ENCODE data around the gene NMNAT1.
"Not testable (repeated sequence)": the region's sequence is repeated elsewhere in the genome, so short reads cannot be mapped to it uniquely, and the experiment has no call there.

NMNAT1 gene

GRCh38 chr1:9984253-9984652 is 41.0 kb downstream of the NMNAT1 start:
- no peaks in the 10 kb centered on the region for H3K4me1 ChIP-seq (ENCODE audit: control insufficient read depth, insufficient read depth, low read length, poor library complexity, severe bottlenecking)
- no peak for DNase-seq

GRCh38 chr1:9985001-9985400 is 41.7 kb downstream of the NMNAT1 start:
- Histone ChIP-seq H3K27me3 (replicated peaks; ENCODE audit: control insufficient read depth, insufficient read depth, low read length, poor library complexity, severe bottlenecking) (no peaks in the 10 kb centered on the region), H3K9me3 (ENCODE audit: control insufficient read depth, low read length) (no peaks in the 10 kb centered on the region), H3K36me3 (ENCODE audit: control insufficient read depth, insufficient read depth, low read length) (peaks cover 8% of the 10 kb centered on the region), H3K4me3 (ENCODE audit: insufficient read depth, low read depth, low read length, poor library complexity, severe bottlenecking) (no peak overlapping the region), H3K4me1 (ENCODE audit: control insufficient read depth, insufficient read depth, low read length, poor library complexity, severe bottlenecking) (no peaks in the 10 kb centered on the region), H3K27ac (ENCODE audit: insufficient read depth, low read length, poor library complexity, severe bottlenecking) (no peak overlapping the region)
- no peak for DNase-seq

More at GRCh38 chr1:9984253-9984652, 41.0 kb downstream of the NMNAT1 start:
- no peaks in the 10 kb centered on the region for H3K27me3 ChIP-seq (replicated peaks; ENCODE audit: control insufficient read depth, insufficient read depth, low read length, poor library complexity, severe bottlenecking)
- H3K27ac ChIP-seq (ENCODE audit: insufficient read depth, low read length, poor library complexity, severe bottlenecking) = no peak overlapping the region
- H3K4me3 ChIP-seq (ENCODE audit: insufficient read depth, low read depth, low read length, poor library complexity, severe bottlenecking) = no peak overlapping the region
- H3K9me3 ChIP-seq (ENCODE audit: control insufficient read depth, low read length) = no peaks in the 10 kb centered on the region
- H3K36me3 ChIP-seq (ENCODE audit: control insufficient read depth, insufficient read depth, low read length) = peaks cover 8% of the 10 kb centered on the region

GRCh38 chr1:9989773-9990172 is 46.5 kb downstream of the NMNAT1 start:
- Histone ChIP-seq H3K4me1 (ENCODE audit: control insufficient read depth, insufficient read depth, low read length, poor library complexity, severe bottlenecking) (no peaks in the 10 kb centered on the region), H3K36me3 (ENCODE audit: control insufficient read depth, insufficient read depth, low read length) (no peaks in the 10 kb centered on the region), H3K4me3 (ENCODE audit: insufficient read depth, low read depth, low read length, poor library complexity, severe bottlenecking) (no peak overlapping the region), H3K9me3 (ENCODE audit: control insufficient read depth, low read length) (no peaks in the 10 kb centered on the region), H3K27me3 (replicated peaks; ENCODE audit: control insufficient read depth, insufficient read depth, low read length, poor library complexity, severe bottlenecking) (no peaks in the 10 kb centered on the region), H3K27ac (ENCODE audit: insufficient read depth, low read length, poor library complexity, severe bottlenecking) (no peak overlapping the region)
- DNase-seq = no peak

DNA sequence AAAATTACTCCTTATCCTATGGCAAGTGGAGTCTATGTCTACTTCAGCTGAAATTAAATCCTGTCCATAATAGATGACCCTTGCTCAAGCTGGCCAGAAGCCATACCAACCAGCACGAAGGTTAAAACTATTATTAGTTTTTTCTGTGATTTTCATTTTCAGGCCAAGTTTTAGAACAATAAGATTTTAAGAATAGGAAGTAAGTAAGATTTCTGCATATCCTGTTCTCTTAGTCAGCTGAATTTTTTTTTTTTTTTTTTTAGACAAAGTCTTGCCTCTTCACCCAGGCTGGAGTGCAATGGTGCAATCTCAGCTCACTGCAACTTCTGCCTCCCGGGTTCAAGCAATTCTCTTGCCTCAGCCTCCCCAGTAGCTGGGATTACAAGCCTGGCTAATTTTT is 47.7 kb downstream of the NMNAT1 start:
- H3K4me3 ChIP-seq (ENCODE audit: insufficient read depth, low read depth, low read length, poor library complexity, severe bottlenecking) = no peak overlapping the region
- no peak for DNase-seq
- H3K4me1 ChIP-seq (ENCODE audit: control insufficient read depth, insufficient read depth, low read length, poor library complexity, severe bottlenecking) = no peaks in the 10 kb centered on the region
- H3K9me3 ChIP-seq (ENCODE audit: control insufficient read depth, low read length) = no peaks in the 10 kb centered on the region
- H3K36me3 ChIP-seq (ENCODE audit: control insufficient read depth, insufficient read depth, low read length) = no peaks in the 10 kb centered on the region
- no peak overlapping the region for H3K27ac ChIP-seq (ENCODE audit: insufficient read depth, low read length, poor library complexity, severe bottlenecking)
- no peaks in the 10 kb centered on the region for H3K27me3 ChIP-seq (replicated peaks; ENCODE audit: control insufficient read depth, insufficient read depth, low read length, poor library complexity, severe bottlenecking)

DNA sequence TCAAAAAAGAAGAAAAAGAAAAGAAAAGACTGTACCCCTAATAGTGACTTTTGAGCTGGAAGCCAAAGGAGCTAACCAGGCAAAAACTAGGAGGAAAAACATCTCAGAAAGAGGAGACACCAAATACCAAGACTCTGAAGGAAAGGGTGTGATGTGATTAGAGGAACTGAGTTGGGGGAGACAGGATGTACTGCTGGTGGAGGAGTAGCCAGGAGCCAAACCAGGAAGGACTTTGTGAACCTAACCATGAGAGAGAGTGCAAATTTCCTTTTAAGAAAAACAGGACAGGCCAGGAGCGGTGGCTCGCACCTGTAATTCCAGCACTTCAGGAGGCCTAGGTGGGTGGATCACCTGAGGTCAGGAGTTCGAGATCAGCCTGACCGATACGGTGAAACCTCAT is 49.6 kb downstream of the NMNAT1 start:
- H3K27ac ChIP-seq (ENCODE audit: insufficient read depth, low read length, poor library complexity, severe bottlenecking) = no peak overlapping the region
- no peak for DNase-seq
- H3K27me3 ChIP-seq (replicated peaks; ENCODE audit: control insufficient read depth, insufficient read depth, low read length, poor library complexity, severe bottlenecking) = peaks cover 16% of the 10 kb centered on the region

GRCh38 chr1:9993561-9994075 is 50.3 kb downstream of the NMNAT1 start:
- Histone ChIP-seq H3K9me3 (ENCODE audit: control insufficient read depth, low read length) (no peaks in the 10 kb centered on the region), H3K4me3 (ENCODE audit: insufficient read depth, low read depth, low read length, poor library complexity, severe bottlenecking) (no peak overlapping the region), H3K36me3 (ENCODE audit: control insufficient read depth, insufficient read depth, low read length) (no peaks in the 10 kb centered on the region), H3K4me1 (ENCODE audit: control insufficient read depth, insufficient read depth, low read length, poor library complexity, severe bottlenecking) (peaks cover 15% of the 10 kb centered on the region), H3K27ac (ENCODE audit: insufficient read depth, low read length, poor library complexity, severe bottlenecking) (no peak overlapping the region), H3K27me3 (replicated peaks; ENCODE audit: control insufficient read depth, insufficient read depth, low read length, poor library complexity, severe bottlenecking) (peaks cover 18% of the 10 kb centered on the region)
- DNase-seq = no peak

More for the DNA sequence above, 49.6 kb downstream of the NMNAT1 start:
- Histone ChIP-seq H3K4me1 (ENCODE audit: control insufficient read depth, insufficient read depth, low read length, poor library complexity, severe bottlenecking) (peaks cover 12% of the 10 kb centered on the region), H3K4me3 (ENCODE audit: insufficient read depth, low read depth, low read length, poor library complexity, severe bottlenecking) (no peak overlapping the region), H3K9me3 (ENCODE audit: control insufficient read depth, low read length) (no peaks in the 10 kb centered on the region), H3K36me3 (ENCODE audit: control insufficient read depth, insufficient read depth, low read length) (no peaks in the 10 kb centered on the region)

DNA sequence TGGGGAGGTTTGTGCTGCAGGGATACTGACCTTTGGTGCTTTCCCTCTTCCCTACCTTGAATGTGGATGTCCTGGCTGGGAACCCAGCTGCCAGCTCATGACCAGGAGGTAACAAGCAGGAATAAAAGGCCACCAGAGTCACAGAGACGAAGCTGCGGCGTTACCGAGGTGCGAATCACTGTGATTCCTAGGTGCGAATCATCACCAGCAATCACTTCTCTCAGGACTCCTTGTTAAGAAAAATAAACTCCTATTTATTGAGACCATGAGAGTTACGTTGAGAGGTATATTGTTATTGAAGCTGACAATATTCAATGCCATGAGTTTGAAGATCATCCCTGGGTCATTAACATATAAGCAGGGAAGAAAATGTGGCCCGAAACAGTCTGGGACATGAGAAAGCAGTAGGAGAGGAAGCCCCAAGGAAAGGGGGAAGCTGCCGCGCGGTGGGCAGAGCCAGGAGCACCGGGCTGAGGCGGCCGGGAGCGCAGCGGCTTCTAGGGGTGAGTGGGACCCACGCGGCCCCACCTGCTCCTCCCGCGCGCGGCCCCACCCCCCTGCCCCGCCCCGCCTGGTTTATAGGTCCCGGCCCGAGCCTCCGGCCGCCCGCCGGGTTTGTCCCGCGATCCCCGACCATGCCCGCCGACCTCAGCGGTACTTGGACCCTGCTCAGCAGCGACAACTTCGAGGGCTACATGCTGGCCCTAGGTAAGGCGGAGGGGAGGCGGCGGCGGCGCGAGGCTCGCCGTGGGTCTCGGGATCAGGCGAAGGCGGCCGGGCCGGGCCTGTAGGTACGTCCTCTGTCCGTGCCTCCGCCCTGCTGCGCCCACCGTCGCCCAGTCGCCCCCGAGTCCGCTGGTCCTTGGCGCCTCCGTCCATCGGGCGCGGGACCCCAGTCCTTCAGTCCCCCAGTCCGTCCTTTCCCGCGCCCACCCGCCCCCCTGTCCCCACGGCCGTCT is 53.6 kb downstream of the NMNAT1 start, which contains the start of gene RBP7:
Gene RBP7 (plus strand): TSS at position 605 of the 959 bp plus-strand sequence. CDS start 31 bp downstream, at position 636.
- Histone ChIP-seq H3K36me3 (ENCODE audit: control insufficient read depth, insufficient read depth, low read length) (no peaks in the 10 kb centered on the region), H3K27me3 (replicated peaks; ENCODE audit: control insufficient read depth, insufficient read depth, low read length, poor library complexity, severe bottlenecking) (peaks cover 18% of the 10 kb centered on the region), H3K9me3 (ENCODE audit: control insufficient read depth, low read length) (no peaks in the 10 kb centered on the region), H3K4me3 (ENCODE audit: insufficient read depth, low read depth, low read length, poor library complexity, severe bottlenecking) (peak within 1 kb of the TSS; percentile 46), H3K27ac (ENCODE audit: insufficient read depth, low read length, poor library complexity, severe bottlenecking) (no peak within 1 kb of the TSS), H3K4me1 (ENCODE audit: control insufficient read depth, insufficient read depth, low read length, poor library complexity, severe bottlenecking) (peaks cover 15% of the 10 kb centered on the region)
- no peak for DNase-seq

GRCh38 chr1:10001016-10001665 is 57.9 kb downstream of the NMNAT1 start:
- Histone ChIP-seq H3K4me1 (ENCODE audit: control insufficient read depth, insufficient read depth, low read length, poor library complexity, severe bottlenecking) (peaks cover 15% of the 10 kb centered on the region), H3K9me3 (ENCODE audit: control insufficient read depth, low read length) (no peaks in the 10 kb centered on the region), H3K36me3 (ENCODE audit: control insufficient read depth, insufficient read depth, low read length) (no peaks in the 10 kb centered on the region), H3K4me3 (ENCODE audit: insufficient read depth, low read depth, low read length, poor library complexity, severe bottlenecking) (no peak overlapping the region), H3K27ac (ENCODE audit: insufficient read depth, low read length, poor library complexity, severe bottlenecking) (no peak overlapping the region), H3K27me3 (replicated peaks; ENCODE audit: control insufficient read depth, insufficient read depth, low read length, poor library complexity, severe bottlenecking) (peaks cover 18% of the 10 kb centered on the region)
- no peak for DNase-seq

DNA sequence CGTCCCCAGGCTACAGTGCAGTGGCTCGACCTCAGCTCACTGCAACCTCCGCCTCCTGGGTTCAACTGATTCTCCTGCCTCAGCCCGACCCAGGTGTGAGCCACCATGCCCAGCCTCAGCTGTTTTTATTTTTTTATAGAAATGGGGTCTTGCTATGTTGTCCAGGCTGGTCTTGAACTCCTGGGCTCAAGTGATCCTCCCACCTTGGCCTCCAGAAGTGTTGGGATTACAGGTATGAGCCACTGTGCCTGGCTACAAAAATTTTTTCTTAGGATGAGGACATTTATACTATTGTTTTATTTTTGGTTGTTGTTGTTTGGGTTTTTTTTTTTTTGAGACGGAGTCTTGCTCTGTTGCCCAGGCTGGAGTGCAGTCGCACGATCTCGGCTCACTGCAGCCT is 62.0 kb downstream of the NMNAT1 start:
- DNase-seq; H3K36me3 ChIP-seq (ENCODE audit: control insufficient read depth, insufficient read depth, low read length); H3K4me1 ChIP-seq (ENCODE audit: control insufficient read depth, insufficient read depth, low read length, poor library complexity, severe bottlenecking); H3K4me3 ChIP-seq (ENCODE audit: insufficient read depth, low read depth, low read length, poor library complexity, severe bottlenecking); H3K27me3 ChIP-seq (replicated peaks; ENCODE audit: control insufficient read depth, insufficient read depth, low read length, poor library complexity, severe bottlenecking); H3K9me3 ChIP-seq (ENCODE audit: control insufficient read depth, low read length); H3K27ac ChIP-seq (ENCODE audit: insufficient read depth, low read length, poor library complexity, severe bottlenecking): not testable (repeated sequence)

DNA sequence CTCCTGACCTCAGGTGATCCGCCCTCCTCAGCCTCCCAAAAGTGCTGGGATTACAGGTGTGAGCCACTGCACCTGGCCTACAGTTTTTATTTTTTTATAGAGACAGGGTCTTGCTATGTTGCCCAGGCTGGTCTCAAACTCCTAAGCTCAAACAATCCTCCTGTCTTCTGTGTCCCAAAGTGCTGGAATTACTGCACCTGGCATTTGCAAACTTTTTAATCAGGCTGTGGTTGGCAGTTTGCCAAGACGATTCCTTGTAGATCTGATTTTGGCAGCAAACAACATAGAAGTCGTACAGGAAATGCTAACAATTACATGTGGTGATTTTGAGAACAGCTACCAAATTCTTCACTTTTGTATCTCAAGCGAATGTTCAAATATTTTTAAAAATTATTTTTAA is 63.9 kb downstream of the NMNAT1 start:
- H3K36me3 ChIP-seq (ENCODE audit: control insufficient read depth, insufficient read depth, low read length) = no peaks in the 10 kb centered on the region
- H3K4me3 ChIP-seq (ENCODE audit: insufficient read depth, low read depth, low read length, poor library complexity, severe bottlenecking) = no peak overlapping the region
- H3K27ac ChIP-seq (ENCODE audit: insufficient read depth, low read length, poor library complexity, severe bottlenecking) = no peak overlapping the region
- no peaks in the 10 kb centered on the region for H3K27me3 ChIP-seq (replicated peaks; ENCODE audit: control insufficient read depth, insufficient read depth, low read length, poor library complexity, severe bottlenecking)
- no peaks in the 10 kb centered on the region for H3K9me3 ChIP-seq (ENCODE audit: control insufficient read depth, low read length)
- H3K4me1 ChIP-seq (ENCODE audit: control insufficient read depth, insufficient read depth, low read length, poor library complexity, severe bottlenecking) = no peaks in the 10 kb centered on the region
- DNase-seq = no peak

Data from effector memory CD4-positive, alpha-beta T cell (primary cell).